ENCODE results near the gene WDR27. TPM values are rescaled to one million over a fixed set of nuclear protein-coding genes. Genes with fewer than 3 reads are reported as not detected.

Gene WDR27
- 10 to 100 TPM; 12.4 to 38.7 (median 27.6) TPM for total RNA-seq

GRCh38 chr6:169701954-169702839 is at the start of gene WDR27, which contains the start of gene C6orf120:
TSS of gene WDR27 (minus strand) at chr6:169702029. CDS start at chr6:169689005, 13,024 bp downstream.
TSS of gene C6orf120 (plus strand) at chr6:169702126. CDS start at chr6:169702460, 334 bp downstream.
- intact Hi-C loops (cut with DNase I), result no loop called here

GRCh38 chr6:169746556-169746955 is 44.7 kb upstream of the WDR27 start:
- intact Hi-C loops (cut with DNase I), result no loop called here
- Histone ChIP-seq H3K27me3 (no peaks in the 10 kb centered on the region), H3K36me3 (no peaks in the 10 kb centered on the region), H3K27ac (no peak overlapping the region), H3K9me3 (no peaks in the 10 kb centered on the region), H3K4me1 (peaks cover 0 to 15% (median 7%) of the 10 kb centered on the region in 3 donors), H3K4me3 (no peak overlapping the region)
- WGBS, 2 donors, result 50 to 58% methylated on average over 1 of the region's 1 CpG
- DNase-seq, result no peak
- TF ChIP-seq CTCF (IDR thresholded peaks at IDR 0.05), result no peak
- TF ChIP-seq POLR2A (IDR thresholded peaks at IDR 0.05), result no peak

More at GRCh38 chr6:169701954-169702839, at the start of gene WDR27, which contains the start of gene C6orf120:
- no peaks in the 10 kb centered on the region for H3K9me3 ChIP-seq
- DNase-seq, result peak; percentile 86
- peaks cover 0 to 26% (median 0%) of the 10 kb centered on the region in 3 donors for H3K36me3 ChIP-seq
- H3K27ac ChIP-seq, result peak within 1 kb of the TSS; percentile 88 to 99 (median 98)
- H3K4me3 ChIP-seq, result peak within 1 kb of the TSS; percentile 67 to 96 (median 90)
- peaks cover 27 to 76% (median 56%) of the 10 kb centered on the region in 3 donors for H3K4me1 ChIP-seq
- 0% methylated on average over 8 to 13 of the region's 92 CpGs for whole genome bisulfite sequencing, 2 donors
- TF ChIP-seq POLR2A (IDR thresholded peaks at IDR 0.05), result peak in 3 of 4 donors; percentile 92 to 98 (median 92)
- no peak for TF ChIP-seq CTCF (IDR thresholded peaks at IDR 0.05)
- H3K27me3 ChIP-seq, result no peaks in the 10 kb centered on the region

DNA sequence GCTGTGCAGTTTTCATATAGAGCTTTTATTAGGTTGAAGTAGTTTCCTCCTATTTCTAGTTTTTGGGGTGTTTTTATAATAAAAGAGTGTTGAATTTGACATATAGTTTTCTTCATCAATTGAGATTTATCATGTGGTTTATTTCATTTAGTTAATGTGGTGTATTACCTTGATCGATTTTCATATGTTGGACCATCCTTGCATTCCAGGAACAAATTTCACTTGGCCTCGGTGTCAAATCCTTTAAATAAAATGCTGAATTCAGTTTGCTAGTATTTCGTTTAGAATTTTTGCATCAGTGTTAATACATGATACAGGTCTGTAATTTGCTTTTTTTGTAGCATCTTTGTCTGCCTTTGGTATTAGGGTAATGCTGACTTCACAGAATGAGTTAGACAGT is 43.6 kb upstream of the WDR27 start:
- H3K9me3 ChIP-seq, result no peaks in the 10 kb centered on the region
- no peak for TF ChIP-seq CTCF (IDR thresholded peaks at IDR 0.05)
- TF ChIP-seq POLR2A (IDR thresholded peaks at IDR 0.05), result no peak
- intact Hi-C loops (cut with DNase I), result no loop called here
- no peak for DNase-seq
- H3K4me3 ChIP-seq, result no peak overlapping the region
- H3K4me1 ChIP-seq, result peaks cover 0 to 9% (median 2%) of the 10 kb centered on the region in 3 donors
- WGBS, 2 donors, result 87 to 94% methylated on average over 3 of the region's 3 CpGs
- no peaks in the 10 kb centered on the region for H3K27me3 ChIP-seq
- H3K27ac ChIP-seq, result no peak overlapping the region
- no peaks in the 10 kb centered on the region for H3K36me3 ChIP-seq

DNA sequence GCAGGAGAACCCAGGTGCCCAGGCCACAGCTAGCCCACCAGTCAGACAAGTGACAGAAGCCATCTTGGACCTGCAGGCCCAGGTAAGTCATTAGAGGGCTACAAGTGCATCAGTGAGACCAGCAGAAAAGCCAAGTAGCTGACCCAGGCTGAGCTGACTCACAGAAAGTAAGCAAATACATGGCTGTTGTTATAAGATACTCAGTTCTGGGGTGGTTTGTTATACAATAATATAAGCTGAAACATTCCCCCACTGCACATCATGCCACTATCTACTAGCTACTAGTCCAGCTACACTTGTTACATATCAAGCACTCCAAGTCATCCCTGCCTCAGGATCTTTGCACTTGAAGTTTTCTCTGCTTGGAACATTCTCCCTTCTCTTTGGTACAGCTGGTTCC is 39.5 kb upstream of the WDR27 start:
- H3K27ac ChIP-seq, result no peak overlapping the region
- intact Hi-C loops (cut with DNase I), result no loop called here
- H3K4me3 ChIP-seq, result no peak overlapping the region
- no peaks in the 10 kb centered on the region for H3K27me3 ChIP-seq
- no peaks in the 10 kb centered on the region for H3K4me1 ChIP-seq
- no peak for DNase-seq
- no peaks in the 10 kb centered on the region for H3K36me3 ChIP-seq
- TF ChIP-seq CTCF (IDR thresholded peaks at IDR 0.05), result no peak
- no peak for TF ChIP-seq POLR2A (IDR thresholded peaks at IDR 0.05)
- H3K9me3 ChIP-seq, result no peaks in the 10 kb centered on the region

DNA sequence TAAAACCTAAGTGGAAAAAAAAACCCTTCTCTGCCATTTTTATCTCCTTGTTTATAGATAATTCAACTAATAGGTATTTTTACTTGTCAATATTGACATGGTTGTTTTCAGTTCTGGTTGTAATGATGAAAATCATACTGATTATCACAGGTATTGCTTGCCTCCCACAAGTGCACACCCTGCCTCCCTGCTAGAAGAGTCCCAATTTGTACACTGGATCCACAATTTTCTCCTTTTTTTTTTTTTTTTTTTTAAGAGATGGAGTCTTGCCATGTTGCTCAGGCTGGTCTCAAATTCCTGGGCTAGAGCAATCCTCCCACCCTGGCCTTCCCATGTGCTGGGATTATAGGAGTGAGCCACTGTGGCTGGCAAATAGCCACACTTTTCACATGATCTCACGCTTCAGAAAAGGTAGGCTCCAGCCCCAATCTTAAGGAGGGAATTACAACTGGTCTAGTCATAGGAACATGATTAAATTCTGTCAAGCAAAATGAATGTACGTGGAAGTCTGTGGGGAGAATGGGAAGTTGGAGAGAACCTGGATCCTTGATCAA is 37.2 kb upstream of the WDR27 start:
- intact Hi-C loops (cut with DNase I), result no loop called here
- Histone ChIP-seq H3K4me3 (no peak overlapping the region), H3K9me3 (no peaks in the 10 kb centered on the region), H3K4me1 (no peaks in the 10 kb centered on the region), H3K27ac (no peak overlapping the region), H3K36me3 (no peaks in the 10 kb centered on the region), H3K27me3 (no peaks in the 10 kb centered on the region)
- 76 to 83% methylated on average over 2 of the region's 2 CpGs for WGBS, 2 donors
- TF ChIP-seq CTCF (IDR thresholded peaks at IDR 0.05), result no peak
- no peak for TF ChIP-seq POLR2A (IDR thresholded peaks at IDR 0.05)
- no peak for DNase-seq

All from esophagus squamous epithelium (tissue), 5 donors.